Stimulated activated CD8-positive, alpha-beta memory T cell treated with anti-CD3 and anti-CD28 coated beads, Interleukin-7, amount 100 ng/mL, for 24 hours (primary cell): ENCODE results near the gene LEPR.
"Not testable (repeated sequence)": the region's sequence is repeated elsewhere in the genome, so short reads cannot be mapped to it uniquely, and the experiment has no call there.

Experiments
- DNase-seq: peaks from one replicate; pipeline ENCODE4 v3.0.0-alpha.2; 2020; ENCODE audit warnings: low read depth

Gene LEPR, protein sequence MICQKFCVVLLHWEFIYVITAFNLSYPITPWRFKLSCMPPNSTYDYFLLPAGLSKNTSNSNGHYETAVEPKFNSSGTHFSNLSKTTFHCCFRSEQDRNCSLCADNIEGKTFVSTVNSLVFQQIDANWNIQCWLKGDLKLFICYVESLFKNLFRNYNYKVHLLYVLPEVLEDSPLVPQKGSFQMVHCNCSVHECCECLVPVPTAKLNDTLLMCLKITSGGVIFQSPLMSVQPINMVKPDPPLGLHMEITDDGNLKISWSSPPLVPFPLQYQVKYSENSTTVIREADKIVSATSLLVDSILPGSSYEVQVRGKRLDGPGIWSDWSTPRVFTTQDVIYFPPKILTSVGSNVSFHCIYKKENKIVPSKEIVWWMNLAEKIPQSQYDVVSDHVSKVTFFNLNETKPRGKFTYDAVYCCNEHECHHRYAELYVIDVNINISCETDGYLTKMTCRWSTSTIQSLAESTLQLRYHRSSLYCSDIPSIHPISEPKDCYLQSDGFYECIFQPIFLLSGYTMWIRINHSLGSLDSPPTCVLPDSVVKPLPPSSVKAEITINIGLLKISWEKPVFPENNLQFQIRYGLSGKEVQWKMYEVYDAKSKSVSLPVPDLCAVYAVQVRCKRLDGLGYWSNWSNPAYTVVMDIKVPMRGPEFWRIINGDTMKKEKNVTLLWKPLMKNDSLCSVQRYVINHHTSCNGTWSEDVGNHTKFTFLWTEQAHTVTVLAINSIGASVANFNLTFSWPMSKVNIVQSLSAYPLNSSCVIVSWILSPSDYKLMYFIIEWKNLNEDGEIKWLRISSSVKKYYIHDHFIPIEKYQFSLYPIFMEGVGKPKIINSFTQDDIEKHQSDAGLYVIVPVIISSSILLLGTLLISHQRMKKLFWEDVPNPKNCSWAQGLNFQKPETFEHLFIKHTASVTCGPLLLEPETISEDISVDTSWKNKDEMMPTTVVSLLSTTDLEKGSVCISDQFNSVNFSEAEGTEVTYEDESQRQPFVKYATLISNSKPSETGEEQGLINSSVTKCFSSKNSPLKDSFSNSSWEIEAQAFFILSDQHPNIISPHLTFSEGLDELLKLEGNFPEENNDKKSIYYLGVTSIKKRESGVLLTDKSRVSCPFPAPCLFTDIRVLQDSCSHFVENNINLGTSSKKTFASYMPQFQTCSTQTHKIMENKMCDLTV

DNA sequence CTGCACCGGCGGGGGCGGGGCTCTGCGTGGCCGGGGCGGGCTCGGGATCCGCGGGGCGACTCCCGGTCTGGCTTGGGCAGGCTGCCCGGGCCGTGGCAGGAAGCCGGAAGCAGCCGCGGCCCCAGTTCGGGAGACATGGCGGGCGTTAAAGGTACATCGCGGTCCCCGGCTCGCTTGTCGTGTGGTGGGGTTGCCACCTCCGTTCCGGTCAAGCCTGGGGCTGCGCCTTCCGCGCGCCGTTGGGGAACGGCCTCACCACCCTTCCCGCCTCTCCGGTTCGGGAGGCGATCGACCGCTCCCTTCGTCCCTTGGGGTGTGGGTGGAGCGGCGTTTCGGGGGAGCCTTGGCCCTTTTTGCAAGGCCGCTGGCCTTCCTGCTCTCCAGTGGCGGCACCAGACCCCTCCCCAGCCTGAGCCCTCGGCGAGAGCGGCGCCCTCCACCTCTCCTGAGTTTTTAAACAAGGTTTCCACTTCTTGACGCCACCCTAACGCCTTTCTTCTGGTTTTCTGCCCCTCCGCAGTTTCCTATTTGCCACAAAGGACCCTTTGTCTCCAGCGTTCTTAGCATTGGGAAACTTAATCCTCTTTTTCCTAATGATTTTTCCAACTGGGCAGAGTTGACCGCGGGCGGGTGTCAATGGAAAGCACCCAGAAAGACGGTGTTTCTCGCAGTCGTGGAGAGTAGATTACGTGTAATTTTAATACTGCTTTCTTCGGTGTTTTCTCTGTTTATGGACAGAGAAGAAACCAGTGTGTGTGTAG is at the start of gene LEPR, which contains the start of gene LEPROT:
TSS of gene LEPR (plus strand) at position 79 of the 761 bp plus-strand sequence. CDS start 144,898 bp downstream, outside the sequence.
TSS of gene LEPROT (plus strand) at position 79 of the 761 bp plus-strand sequence. CDS start at position 136, 57 bp downstream.
- DNase-seq, result no peak

DNA sequence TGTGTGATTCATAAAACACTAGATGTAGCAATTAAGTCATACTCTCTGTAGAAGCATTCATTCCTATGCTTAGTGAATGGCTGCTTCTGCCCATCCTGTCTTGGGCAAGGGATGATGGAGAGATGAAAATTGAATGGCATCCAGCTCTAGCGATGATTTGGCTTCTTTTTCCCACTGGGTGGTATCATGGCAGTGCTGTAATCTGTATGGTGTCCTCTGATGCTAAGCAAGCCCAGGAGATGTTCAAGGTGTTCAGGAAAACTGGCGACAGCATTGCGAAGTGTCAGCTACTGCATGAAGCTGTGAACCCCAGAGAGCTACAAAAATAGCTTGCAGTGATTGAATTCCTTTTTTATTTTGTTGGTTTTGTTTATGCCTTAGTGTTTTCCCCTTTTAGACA is 48.9 kb upstream of the LEPR start:
- DNase-seq, result no peak

DNA sequence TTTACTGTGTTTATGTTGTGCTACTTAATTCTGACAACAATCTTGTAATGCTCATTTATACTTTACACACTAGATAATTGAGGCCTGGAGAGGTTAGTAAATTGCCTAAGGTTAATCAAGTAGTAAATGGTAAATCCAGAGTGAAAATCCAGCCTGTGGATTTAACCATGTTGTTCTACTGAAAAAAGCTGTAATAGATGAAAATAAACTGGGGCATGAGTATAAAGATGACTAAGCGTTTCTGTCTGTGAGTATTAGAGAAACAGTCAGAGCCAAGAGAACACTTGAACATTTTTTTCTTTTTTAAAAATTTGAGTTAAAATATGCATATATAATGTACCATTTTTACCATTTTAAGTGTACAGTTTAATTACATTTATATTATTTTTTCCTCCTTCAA is 47.9 kb upstream of the LEPR start:
- DNase-seq, result no peak

DNA sequence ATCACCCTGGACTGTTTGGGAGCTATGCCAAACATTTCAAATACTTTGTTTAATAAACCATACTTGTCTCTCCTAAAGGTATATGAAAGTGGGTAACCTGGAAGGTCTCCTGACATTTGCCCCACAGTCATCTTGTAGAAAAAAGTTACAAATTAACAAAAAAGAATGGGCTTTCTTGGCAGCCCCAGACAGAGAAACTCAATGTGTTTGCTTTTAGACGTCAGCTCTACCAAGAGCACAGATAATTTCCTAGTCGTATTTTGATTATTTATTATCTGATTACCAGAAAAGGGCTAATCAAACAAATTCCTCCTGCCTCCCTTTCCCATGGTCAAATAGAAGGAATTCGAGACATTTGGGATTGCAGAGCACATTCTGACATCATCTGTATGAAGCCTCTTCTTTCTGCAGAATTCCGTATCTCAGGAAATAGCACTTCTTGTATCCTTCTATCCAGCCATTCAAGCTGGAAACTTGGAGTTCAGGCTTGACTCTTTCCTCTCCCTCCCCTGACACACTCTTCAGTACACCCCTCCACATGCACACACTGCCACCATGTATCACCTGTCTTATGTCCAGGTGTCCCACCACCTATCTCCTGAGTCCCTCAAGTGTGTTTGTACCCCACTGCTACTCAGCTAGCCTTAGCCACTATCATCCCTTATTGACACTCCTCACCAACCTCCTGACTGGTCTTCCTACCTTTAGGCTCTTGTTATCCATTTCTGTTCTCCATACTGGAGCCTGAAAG is 42.8 kb upstream of the LEPR start:
- DNase-seq, result no peak

DNA sequence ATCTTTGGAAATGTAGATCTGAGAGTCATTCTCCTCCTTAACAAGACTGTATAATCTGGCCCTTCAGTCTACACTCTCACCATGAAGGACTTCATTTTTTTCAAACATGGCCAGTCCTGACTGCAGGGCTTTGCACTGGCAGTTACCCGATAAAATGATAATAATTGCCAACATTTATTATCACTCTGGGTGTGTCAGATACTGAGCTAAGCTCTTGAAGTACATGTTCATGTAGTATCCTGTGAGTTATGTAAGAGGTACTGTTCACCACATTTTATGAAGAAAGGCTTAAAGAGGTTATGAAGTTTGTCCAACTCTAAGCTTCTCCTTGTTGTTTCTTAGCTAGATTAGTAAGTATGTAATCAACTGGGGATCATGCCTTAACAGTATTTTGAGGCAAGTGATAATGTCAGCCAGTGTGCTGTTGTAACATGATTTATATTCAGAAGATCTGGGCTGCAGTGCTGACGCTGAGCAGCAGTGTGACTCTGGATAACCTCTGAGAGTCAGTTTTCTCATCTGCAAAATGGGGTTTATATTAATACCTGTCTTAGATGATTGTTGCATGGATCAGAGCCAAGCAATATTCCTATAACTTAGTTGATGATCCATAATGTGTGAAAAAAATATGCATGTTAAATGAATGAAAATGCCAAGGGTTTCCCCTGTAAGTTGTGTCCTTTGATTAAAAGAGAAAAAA is 42.1 kb upstream of the LEPR start:
- no peak for DNase-seq

DNA sequence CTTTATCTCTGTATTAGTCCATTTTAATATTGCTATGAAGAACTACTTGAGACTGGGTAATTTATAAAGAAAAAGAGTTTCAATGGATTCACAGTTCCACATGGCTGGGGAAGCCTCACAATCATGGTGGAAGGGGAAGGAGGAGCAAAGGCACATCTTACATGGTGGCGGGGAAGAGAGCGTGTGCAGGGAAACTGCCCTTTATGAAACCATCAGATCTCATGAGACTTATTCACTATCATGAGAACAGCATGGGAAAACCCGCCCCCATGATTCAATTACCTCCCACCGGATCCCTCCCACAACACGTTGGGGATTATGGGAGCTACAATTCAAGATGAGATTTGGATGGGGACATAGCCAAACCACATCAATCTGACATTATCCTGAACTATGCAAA is 36.0 kb upstream of the LEPR start:
- not testable (repeated sequence) for DNase-seq

DNA sequence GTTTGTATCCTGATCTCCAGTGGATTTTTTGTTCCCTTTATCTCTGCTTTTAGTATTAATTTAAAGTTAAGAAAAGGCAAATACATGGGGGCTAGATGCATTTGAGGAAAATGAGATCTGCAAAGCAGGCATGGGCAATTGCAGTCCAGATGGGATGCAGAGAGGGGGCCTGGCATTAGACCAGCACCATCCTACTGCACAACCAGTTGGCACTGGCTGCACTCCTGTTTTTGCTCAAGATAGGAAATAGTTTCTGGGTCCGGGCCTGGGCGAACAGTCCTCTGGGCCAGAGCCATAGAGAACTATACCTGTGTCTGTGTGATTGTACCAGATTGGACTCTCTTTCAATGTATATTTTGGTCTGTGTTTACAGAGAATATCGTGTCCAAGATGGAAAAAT is 34.0 kb upstream of the LEPR start:
- no peak for DNase-seq

DNA sequence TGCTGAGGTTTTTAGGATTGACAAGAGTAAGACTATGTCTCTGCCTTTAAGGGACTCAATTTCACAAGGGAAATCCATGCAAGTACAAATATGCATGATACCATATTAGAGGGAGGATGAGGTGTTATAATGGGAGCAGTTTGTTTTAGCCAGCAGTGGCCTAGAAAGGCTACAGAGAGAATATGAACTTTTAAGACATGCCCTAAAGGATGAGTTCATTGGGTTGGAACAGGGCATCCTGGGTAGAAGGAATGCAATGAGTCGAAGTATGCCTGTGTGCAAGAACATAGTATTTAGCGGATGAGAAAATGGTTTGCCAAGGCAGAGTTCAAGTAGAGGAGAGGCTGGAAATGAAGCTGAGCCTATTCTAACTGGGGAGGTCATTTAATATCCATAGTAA is 32.6 kb upstream of the LEPR start:
- DNase-seq, result no peak

DNA sequence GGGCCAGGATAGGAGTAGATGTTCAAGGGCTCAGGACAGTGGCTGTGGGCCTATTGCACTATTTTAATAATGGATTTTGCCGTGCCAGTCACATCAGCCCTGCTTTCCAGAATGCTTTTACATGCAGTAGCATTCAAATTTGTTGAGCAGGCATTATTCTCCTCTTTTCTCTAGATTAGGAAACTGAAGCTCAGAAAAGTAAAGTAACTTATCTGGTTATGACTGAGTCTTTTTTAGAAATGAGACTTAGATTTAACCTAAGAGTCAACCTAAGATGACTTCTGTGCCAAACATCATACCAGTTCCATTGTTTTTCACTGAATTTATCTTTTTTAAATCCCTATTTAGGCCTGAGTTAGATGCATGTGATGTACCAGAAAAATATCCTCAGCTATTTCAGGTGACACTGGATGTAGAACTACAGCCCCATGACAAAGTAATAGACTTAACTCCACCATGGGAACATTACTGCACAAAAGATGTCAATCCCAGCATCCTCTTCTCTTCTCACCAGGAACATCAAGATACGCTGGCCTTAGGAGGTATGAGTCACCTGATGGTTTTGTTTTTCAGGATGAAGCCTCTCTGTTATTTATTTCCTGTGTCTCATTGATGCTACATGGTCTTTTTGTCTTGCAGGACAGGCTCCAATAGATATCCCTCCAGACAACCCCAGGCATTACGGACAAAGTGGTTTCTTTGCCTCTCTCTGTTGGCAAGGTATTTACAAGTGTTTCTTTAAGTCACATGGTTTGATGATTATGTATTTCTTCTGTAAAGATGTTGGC is 31.4 kb upstream of the LEPR start:
- DNase-seq, result no peak

DNA sequence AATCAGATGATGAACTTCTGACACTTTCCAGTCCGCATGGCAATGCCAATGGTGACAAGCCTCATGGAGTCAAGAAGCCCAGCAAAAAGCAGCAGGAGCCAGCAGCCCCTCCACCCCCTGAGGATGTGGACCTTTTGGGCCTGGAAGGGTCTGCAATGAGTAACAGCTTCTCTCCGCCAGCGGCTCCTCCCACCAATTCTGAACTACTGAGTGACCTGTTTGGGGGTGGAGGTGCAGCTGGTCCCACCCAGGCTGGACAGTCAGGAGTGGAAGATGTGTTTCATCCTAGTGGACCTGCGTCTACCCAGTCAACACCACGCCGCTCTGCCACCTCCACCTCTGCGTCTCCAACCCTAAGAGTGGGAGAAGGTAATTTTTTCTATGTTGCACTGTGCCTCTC is 28.0 kb upstream of the LEPR start:
- no peak for DNase-seq

DNA sequence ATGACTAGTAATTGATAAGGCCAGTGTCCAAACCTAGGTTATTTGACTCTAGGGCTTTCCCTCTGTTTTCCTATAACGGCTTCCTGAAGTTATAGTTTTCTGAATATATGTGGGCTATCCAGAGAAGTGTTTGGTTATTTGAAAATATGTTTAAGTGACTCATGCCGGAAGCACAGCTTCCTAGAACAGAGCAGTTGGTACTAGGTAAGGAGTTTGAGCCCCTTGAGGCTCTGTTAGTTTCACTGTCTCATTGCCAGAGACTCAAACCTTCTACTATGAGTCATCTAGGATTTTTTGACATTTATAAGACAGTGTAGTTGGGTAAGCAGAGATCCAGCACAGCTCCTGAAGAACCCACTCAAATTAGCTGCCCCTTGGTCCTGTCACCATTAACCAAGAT is 27.1 kb upstream of the LEPR start:
- DNase-seq, result no peak

DNA sequence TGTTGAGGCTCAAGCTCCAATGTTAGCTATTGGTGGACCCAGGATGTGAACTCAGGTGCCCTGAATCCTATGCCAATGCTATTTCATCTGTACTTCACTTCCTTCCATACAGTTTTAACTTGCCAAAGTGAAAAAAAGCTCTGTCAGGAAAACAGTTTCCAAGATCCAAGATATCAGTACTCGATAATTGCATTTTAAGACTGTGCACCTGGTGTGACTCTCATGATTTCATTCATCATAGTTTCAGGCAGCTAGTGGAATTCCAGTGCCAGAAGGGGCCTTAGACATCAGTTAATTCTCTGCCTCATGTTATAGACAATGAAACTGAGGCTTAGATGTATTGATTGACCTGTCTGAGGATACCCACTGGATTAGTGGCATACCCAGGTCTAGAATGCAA is 26.5 kb upstream of the LEPR start:
- DNase-seq, result no peak

DNA sequence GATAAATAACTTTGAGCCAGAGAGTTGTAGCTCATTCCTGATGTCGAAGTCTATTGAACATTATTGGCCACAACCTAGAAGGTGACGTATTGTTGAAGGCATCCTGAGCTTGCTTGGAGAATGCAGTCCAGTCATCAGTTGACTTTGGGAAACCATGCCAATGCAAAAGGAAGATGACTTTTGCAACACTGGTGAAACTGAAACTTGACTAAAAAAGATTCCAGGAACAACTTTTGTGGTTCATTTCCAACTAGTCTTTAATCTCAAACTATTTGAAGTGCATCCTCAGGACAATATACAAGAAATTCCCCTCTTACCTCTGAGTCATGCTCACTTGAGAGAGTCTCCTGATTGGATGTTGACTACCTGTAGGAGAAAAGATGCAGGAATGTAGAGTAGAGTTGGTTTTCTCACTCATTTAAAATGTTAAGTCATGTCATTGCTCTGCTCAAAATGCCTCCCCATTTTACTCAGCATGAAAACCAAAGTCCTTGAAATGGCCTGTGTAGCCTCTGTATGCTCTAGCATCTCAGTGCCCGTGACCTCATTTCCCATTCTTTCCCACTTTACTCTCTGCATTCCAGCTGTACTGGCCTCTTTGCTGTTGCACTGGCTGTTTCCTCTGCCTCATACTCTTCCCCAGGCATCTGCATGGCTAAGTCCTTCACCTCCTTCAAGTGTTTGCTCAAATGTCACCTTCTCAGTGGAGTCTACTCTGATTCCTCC is 24.4 kb upstream of the LEPR start:
- no peak for DNase-seq

DNA sequence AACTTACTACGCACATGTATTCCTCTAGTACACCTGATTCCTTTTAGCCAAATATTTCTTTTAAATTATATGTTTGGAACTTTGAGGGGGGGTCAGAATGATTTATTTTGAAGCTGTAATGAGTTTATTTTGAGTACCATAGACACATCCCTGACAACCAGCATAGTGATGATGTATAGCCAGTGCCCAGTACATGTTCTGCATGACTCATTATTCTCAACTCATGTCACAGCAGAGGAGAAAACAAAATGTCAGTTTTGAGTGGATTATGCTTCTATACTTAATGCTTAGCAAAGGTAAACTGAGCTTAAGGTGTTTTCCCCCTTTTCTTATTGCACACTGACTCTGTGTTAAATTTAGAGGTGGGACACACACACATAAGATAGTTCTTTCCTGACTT is 22.4 kb upstream of the LEPR start:
- no peak for DNase-seq

DNA sequence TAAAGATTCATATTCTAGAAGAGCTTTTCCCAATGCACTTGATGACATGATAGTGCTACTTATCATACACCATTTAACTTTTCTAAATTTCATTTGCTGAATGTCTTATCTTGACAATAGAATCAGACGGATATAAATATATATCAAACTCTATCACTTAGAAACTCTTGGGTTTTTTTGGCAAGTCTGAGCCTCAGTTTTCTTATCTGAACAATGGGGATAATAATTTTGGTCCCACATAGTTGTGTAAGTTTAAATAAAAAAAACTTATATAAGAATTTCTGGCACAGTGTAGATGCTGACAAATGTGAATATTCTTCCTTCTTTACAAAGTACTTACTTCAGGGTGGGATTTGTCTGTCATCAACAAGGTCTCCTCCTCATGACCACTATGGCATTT is 21.5 kb upstream of the LEPR start:
- DNase-seq, result no peak

DNA sequence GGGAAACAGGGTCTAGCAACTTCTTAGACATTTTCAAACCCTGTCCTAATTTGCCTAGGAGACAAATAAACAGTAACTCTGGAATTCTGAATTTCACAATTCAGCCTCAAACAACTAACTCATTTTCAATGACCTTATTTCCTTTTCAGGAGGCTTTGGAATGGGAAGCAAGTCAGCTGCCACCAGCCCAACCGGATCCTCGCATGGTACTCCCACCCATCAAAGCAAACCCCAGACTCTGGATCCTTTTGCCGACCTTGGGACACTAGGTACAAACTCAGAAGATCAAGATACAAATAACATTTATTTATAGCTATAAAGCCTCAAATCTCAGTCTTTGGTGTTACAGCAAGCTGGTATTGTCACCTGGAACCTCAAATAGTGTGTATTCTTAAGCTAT is 18.9 kb upstream of the LEPR start:
- no peak for DNase-seq

DNA sequence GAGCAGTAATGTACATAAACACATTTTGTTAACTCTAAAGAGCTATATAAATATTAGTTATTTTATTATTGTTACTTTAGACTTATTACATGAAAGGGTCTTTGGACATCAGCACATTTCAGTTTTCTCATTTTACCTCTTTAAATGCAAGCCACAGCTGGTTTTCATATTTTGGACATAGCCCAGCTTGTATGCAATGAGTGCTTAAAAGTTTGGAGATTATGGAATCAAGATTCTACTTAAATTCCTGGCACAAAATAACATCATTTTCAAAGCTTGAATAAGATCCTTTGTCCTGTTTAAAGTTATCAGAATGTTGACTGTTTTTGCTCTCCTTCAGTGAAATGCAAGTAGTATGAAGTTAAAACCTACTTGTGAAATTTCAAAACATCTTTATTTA is 15.5 kb upstream of the LEPR start:
- DNase-seq, result no peak

DNA sequence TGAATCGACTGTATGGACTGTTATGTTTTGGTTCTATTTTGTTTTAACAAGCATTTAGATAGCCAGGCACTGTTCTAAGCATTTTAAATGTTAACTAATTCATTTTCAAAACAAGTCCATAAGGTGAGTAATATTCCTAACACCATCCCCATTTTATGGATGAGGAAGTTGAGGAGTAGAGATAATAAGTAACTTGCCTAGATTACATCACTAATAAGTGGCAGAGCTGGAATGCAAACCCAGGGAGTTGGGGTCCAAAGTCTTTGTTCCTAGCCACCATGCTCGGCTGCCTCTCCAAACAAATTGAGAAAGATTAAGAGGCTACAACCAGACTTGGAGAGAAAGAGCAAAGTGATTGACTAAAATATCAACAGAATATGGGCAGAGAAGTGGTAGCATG is 12.6 kb upstream of the LEPR start:
- no peak for DNase-seq

DNA sequence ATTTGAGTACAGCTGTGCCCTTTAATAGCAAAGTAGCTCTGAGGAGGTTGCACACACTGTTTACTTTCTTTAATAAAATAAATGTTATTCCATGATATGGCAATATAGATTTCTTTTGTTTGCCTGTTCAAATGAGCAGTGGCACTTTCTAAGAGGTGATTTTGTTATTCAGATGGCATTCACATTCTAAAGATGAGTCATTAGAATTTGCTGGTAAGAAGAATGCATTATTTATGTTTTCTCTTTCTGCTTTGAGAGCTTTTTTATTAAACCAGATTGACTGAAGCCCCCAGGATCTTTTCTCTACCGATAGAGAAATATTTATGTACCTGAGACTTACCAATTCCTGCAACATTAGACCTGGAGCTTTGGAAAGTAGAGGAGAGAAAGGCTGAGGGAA is 11.2 kb upstream of the LEPR start:
- DNase-seq, result no peak
